Neural cell (in vitro differentiated cells): Measurements from ENCODE around the gene TFDP2. TPM values are rescaled to one million over a fixed set of nuclear protein-coding genes. Genes with fewer than 3 reads are reported as not detected.

Experiments
- H2AFZ ChIP-seq: fragments of 200-600, 300-800 bp; sonication (generic), shearing (Covaris generic); 2 replicates; pipeline ENCODE4 v1.6.0; 2014; ENCODE audit warnings: low read depth, mild to moderate bottlenecking, antibody characterized with exemption, low read length, moderate library complexity
- H3F3A ChIP-seq: fragments of 200-600 bp; shearing (Covaris generic); 2 replicates; pipeline ENCODE4 v1.6.1; 2016; ENCODE audit warnings: mild to moderate bottlenecking, moderate library complexity, mixed read lengths, antibody characterized with exemption, low read length; ENCODE audit not compliant: insufficient read depth, poor library complexity, severe bottlenecking
- H3K27ac ChIP-seq: fragments of 200-600, 300-800 bp; sonication (generic), shearing (Covaris generic); 2 replicates; pipeline ENCODE4 v1.5.1; 2014; ENCODE audit warnings: mild to moderate bottlenecking, low read length, moderate library complexity
- H3K27me3 ChIP-seq: fragments of 300-800, 200-600 bp; sonication (generic), shearing (Covaris generic); 2 replicates; pipeline ENCODE4 v1.6.0; 2014; ENCODE audit warnings: mild to moderate bottlenecking, low read depth, low read length, moderate library complexity; ENCODE audit not compliant: insufficient read depth
- H3K36me3 ChIP-seq: fragments of 300-800, 200-600 bp; sonication (generic), shearing (Covaris generic); 2 replicates; pipeline ENCODE4 v1.5.1; 2014; ENCODE audit warnings: mild to moderate bottlenecking, antibody characterized with exemption, low read length, moderate library complexity; ENCODE audit not compliant: insufficient read depth
- H3K4me2 ChIP-seq: fragments of 300-800, 200-600 bp; sonication (generic), shearing (Covaris generic); 2 replicates; pipeline ENCODE4 v1.6.0; 2014; ENCODE audit warnings: mild to moderate bottlenecking, low read length
- H3K4me3 ChIP-seq: fragments of 300-800, 200-600 bp; sonication (generic), shearing (Covaris generic); 2 replicates; pipeline ENCODE4 v1.5.1; 2014; ENCODE audit warnings: mild to moderate bottlenecking, low read length, moderate library complexity
- H3K79me2 ChIP-seq: fragments of 200-600 bp; shearing (Covaris generic); replicated peaks from 2 replicates; pipeline ENCODE4 v1.6.0; 2014; ENCODE audit warnings: mild to moderate bottlenecking, low read length, moderate library complexity; ENCODE audit not compliant: insufficient read depth
- H3K9ac ChIP-seq: fragments of 300-800, 200-600 bp; sonication (generic), shearing (Covaris generic); 2 replicates; pipeline ENCODE4 v1.6.1; 2016; ENCODE audit warnings: mild to moderate bottlenecking, low read length, mixed read lengths
- H3K9me2 ChIP-seq: fragments of 200-600 bp; shearing (Covaris generic); 2 replicates; pipeline ENCODE4 v1.6.1; 2016; ENCODE audit warnings: mild to moderate bottlenecking, low read length, mixed read lengths; ENCODE audit not compliant: insufficient read depth
- H3K9me3 ChIP-seq: fragments of 200-600, 300-800 bp; sonication (generic), shearing (Covaris generic); 2 replicates; pipeline ENCODE4 v1.6.1; 2016; ENCODE audit warnings: mild to moderate bottlenecking, mixed run types, low read length, moderate library complexity, mixed read lengths
- H4K20me1 ChIP-seq: fragments of 200-600 bp; shearing (Covaris generic); 2 replicates; pipeline ENCODE4 v1.6.1; 2016; ENCODE audit warnings: mild to moderate bottlenecking, mixed run types; ENCODE audit not compliant: insufficient read depth
- EP300 ChIP-seq: fragments of 450-650 bp; conservative IDR thresholded peaks from 2 replicates; pipeline ENCODE4 v1.6.1; 2014; ENCODE audit warnings: antibody characterized with exemption, mild to moderate bottlenecking, moderate library complexity; ENCODE audit not compliant: poor library complexity, severe bottlenecking
- EZH2 ChIP-seq: fragments of 200-600, 300-800 bp; shearing (Covaris generic), sonication (generic); IDR thresholded peaks from 2 replicates; pipeline ENCODE4 v1.6.1; 2014; ENCODE audit warnings: antibody characterized with exemption, low read length, borderline replicate concordance, mild to moderate bottlenecking; ENCODE audit not compliant: insufficient read depth, poor library complexity, severe bottlenecking
- MXI1 ChIP-seq: fragments of 450-650 bp; conservative IDR thresholded peaks from 2 replicates; pipeline ENCODE4 v1.6.1; 2014; ENCODE audit warnings: antibody characterized with exemption, mild to moderate bottlenecking; ENCODE audit not compliant: poor library complexity, severe bottlenecking
- POLR2AphosphoS5 ChIP-seq: IDR thresholded peaks from 2 replicates; pipeline ENCODE4 v1.6.1; 2012
- RAD21 ChIP-seq: fragments of 450-650 bp; conservative IDR thresholded peaks from 2 replicates; pipeline ENCODE4 v1.6.1; 2014; ENCODE audit warnings: antibody characterized with exemption, mild to moderate bottlenecking, moderate library complexity
- SMC3 ChIP-seq: fragments of 450-650 bp; conservative IDR thresholded peaks from 2 replicates; pipeline ENCODE4 v1.6.1; 2014; ENCODE audit warnings: antibody characterized with exemption, mild to moderate bottlenecking, moderate library complexity; ENCODE audit not compliant: poor library complexity
- TAF1 ChIP-seq: IDR thresholded peaks from 2 replicates; pipeline ENCODE4 v1.6.1; 2012; ENCODE audit warnings: low read depth
- polyA plus RNA-seq: library from polyadenylated mRNA; depleted of rRNA; stranded (reverse); fragments of >200 nt; gene quantifications from 2 replicates; pipeline ENCODE4 v1.2.3, GENCODE V29; 2014
- TF ChIP-seq, protein P1 (sequence below): IDR thresholded peaks from 2 replicates; pipeline ENCODE4 v1.6.1; 2012; ENCODE audit warnings: borderline replicate concordance
- TF ChIP-seq, protein P2 (sequence below): fragments of 450-650 bp; IDR thresholded peaks from 2 replicates; pipeline ENCODE4 v1.5.1; 2014; ENCODE audit warnings: antibody characterized with exemption, mild to moderate bottlenecking, moderate library complexity; ENCODE audit not compliant: poor library complexity, severe bottlenecking

The TFDP2 gene
- polyA plus RNA-seq, 1 donor from 2014 or later: 17.0 TPM

DNA sequence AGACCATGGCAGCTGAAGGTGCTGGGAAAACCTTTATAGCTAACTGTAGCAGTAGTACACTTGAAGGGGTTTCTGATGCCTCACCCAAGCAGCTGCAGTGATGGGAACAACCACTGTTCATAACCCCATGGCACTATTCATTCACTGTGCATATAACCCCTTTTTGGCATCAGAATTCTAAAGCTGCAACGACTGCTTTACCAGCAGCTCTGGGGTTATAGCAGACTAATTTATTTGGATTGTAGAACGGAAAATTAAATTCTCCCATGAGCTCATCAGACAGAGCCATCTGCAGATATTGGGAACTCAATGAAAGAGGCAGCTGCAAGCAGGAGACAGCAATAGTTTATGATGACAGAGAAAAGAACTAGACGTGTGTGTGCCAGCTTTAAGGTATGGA, 28.6 kb downstream of the TFDP2 start:
- no peak overlapping the region for H3K9ac ChIP-seq
- TF ChIP-seq SMC3 (no peak), MXI1 (no peak), EZH2 (no peak), POLR2AphosphoS5 (no peak), EP300 (no peak), RAD21 (no peak), TAF1 (no peak)
- TF ChIP-seq, protein P1, sequence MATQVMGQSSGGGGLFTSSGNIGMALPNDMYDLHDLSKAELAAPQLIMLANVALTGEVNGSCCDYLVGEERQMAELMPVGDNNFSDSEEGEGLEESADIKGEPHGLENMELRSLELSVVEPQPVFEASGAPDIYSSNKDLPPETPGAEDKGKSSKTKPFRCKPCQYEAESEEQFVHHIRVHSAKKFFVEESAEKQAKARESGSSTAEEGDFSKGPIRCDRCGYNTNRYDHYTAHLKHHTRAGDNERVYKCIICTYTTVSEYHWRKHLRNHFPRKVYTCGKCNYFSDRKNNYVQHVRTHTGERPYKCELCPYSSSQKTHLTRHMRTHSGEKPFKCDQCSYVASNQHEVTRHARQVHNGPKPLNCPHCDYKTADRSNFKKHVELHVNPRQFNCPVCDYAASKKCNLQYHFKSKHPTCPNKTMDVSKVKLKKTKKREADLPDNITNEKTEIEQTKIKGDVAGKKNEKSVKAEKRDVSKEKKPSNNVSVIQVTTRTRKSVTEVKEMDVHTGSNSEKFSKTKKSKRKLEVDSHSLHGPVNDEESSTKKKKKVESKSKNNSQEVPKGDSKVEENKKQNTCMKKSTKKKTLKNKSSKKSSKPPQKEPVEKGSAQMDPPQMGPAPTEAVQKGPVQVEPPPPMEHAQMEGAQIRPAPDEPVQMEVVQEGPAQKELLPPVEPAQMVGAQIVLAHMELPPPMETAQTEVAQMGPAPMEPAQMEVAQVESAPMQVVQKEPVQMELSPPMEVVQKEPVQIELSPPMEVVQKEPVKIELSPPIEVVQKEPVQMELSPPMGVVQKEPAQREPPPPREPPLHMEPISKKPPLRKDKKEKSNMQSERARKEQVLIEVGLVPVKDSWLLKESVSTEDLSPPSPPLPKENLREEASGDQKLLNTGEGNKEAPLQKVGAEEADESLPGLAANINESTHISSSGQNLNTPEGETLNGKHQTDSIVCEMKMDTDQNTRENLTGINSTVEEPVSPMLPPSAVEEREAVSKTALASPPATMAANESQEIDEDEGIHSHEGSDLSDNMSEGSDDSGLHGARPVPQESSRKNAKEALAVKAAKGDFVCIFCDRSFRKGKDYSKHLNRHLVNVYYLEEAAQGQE: no peak
- TF ChIP-seq, protein P2, sequence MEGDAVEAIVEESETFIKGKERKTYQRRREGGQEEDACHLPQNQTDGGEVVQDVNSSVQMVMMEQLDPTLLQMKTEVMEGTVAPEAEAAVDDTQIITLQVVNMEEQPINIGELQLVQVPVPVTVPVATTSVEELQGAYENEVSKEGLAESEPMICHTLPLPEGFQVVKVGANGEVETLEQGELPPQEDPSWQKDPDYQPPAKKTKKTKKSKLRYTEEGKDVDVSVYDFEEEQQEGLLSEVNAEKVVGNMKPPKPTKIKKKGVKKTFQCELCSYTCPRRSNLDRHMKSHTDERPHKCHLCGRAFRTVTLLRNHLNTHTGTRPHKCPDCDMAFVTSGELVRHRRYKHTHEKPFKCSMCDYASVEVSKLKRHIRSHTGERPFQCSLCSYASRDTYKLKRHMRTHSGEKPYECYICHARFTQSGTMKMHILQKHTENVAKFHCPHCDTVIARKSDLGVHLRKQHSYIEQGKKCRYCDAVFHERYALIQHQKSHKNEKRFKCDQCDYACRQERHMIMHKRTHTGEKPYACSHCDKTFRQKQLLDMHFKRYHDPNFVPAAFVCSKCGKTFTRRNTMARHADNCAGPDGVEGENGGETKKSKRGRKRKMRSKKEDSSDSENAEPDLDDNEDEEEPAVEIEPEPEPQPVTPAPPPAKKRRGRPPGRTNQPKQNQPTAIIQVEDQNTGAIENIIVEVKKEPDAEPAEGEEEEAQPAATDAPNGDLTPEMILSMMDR: no peak
- no peaks in the 10 kb centered on the region for H3F3A ChIP-seq
- no peaks in the 10 kb centered on the region for H3K9me3 ChIP-seq
- no peak overlapping the region for H3K4me2 ChIP-seq
- H2AFZ ChIP-seq: no peak overlapping the region
- no peak overlapping the region for H3K27ac ChIP-seq
- H3K27me3 ChIP-seq: no peaks in the 10 kb centered on the region
- no peak overlapping the region for H3K4me3 ChIP-seq
- H4K20me1 ChIP-seq: no peaks in the 10 kb centered on the region
- no peaks in the 10 kb centered on the region for H3K9me2 ChIP-seq
- no peaks in the 10 kb centered on the region for H3K36me3 ChIP-seq
- H3K79me2 ChIP-seq: peaks cover 4% of the 10 kb centered on the region

DNA sequence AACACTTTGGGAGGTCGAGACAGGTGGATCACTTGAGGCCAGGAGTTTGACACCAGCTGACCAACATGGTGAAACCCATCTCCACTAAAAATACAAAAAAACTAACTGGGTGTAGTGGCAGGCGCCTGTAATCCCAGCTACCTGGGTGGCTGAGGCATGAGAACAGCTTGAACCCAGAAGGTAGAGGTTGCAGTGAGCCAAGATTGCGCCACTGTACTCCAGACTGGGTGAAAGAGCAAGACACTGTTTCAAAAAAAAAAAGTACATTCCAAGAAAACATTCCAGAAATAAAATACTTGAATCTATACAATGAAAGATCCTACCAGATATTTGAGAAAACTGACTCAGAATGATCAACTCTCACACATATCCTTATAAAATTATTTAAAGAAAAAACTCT, 30.4 kb downstream of the TFDP2 start:
- H4K20me1 ChIP-seq: no peaks in the 10 kb centered on the region
- H3K9me3 ChIP-seq: no peaks in the 10 kb centered on the region
- H2AFZ ChIP-seq: no peak overlapping the region
- no peak overlapping the region for H3K9ac ChIP-seq
- no peaks in the 10 kb centered on the region for H3K27me3 ChIP-seq
- H3K4me3 ChIP-seq: no peak overlapping the region
- peaks cover 4% of the 10 kb centered on the region for H3K79me2 ChIP-seq
- no peak overlapping the region for H3K27ac ChIP-seq
- TF ChIP-seq EP300 (no peak), RAD21 (no peak), SMC3 (no peak), EZH2 (no peak)
- TF ChIP-seq, protein P2: no peak
- TF ChIP-seq, protein P1: no peak
- H3F3A ChIP-seq: no peaks in the 10 kb centered on the region
- H3K4me2 ChIP-seq: no peak overlapping the region
- H3K9me2 ChIP-seq: no peaks in the 10 kb centered on the region
- H3K36me3 ChIP-seq: no peaks in the 10 kb centered on the region
